ENCODE data around the gene HOXC5. TPM values are rescaled to one million over a fixed set of nuclear protein-coding genes. Genes with fewer than 3 reads are reported as not detected.

The HOXC5 gene
- total RNA-seq, 1 donor from 2014 or later: not detected

DNA sequence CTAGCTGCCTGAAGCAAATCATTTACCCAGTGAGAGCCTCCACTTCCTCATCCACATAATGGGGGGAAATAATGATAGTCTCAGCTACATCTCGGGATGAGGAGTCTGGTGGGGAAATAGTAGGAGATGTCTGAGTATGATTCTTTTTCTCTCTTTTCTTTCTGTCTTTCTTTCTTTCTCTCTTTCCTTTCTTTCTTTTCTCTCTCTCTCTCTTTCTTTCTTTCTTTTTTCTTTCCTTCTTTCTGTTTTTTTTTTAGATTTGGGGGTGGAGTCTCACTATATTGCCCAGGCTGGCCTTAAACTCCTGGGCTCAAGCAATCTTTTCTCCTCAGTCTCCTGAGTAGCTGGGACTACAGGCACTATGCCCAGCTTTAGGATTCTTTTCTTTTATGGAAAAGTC is 33.6 kb downstream of the HOXC5 start:
- CTCF ChIA-PET: interaction anchor here (1.0 kb wide), 1 partner anchor 125 kb away, joined by 3 read pairs; no protein-coding TSS in a partner anchor
- TF ChIP-seq CTCF (IDR thresholded peaks at IDR 0.05): no peak
- DNase-seq: no peak
- no peaks in the 10 kb centered on the region for H3K36me3 Mint-ChIP-seq (ENCODE audit: low read depth)
- intact Hi-C loops (cut with micrococcal nuclease): no loop called here
- H3K4me1 Mint-ChIP-seq: no peaks in the 10 kb centered on the region
- H3K9me3 Mint-ChIP-seq: no peaks in the 10 kb centered on the region
- peaks cover 45% of the 10 kb centered on the region for H3K27me3 Mint-ChIP-seq
- no peak overlapping the region for H3K27ac Mint-ChIP-seq
- POLR2A ChIA-PET: interaction anchor here (0.9 kb wide), 1 partner anchor 13 kb away, joined by 6 read pairs; the partner anchor contains the start of gene HOXC4
- no peak overlapping the region for H3K4me3 Mint-ChIP-seq
- no peak for ATAC-seq (ENCODE audit: low read depth)

GRCh38 chr12:54068418-54069070 is 35.7 kb downstream of the HOXC5 start:
- intact Hi-C loops (cut with micrococcal nuclease): no loop called here
- Mint-ChIP-seq H3K27me3 (peaks cover 36% of the 10 kb centered on the region), H3K4me1 (no peaks in the 10 kb centered on the region), H3K4me3 (no peak overlapping the region), H3K9me3 (no peaks in the 10 kb centered on the region), H3K27ac (no peak overlapping the region), H3K36me3 (ENCODE audit: low read depth) (no peaks in the 10 kb centered on the region)
- ChIA-PET POLR2A (no interaction called here), CTCF (no interaction called here)
- no peak for TF ChIP-seq CTCF (IDR thresholded peaks at IDR 0.05)
- DNase-seq (no peak), ATAC-seq (ENCODE audit: low read depth) (no peak)

- POLR2A ChIA-PET: no interaction called here
- intact Hi-C loops (cut with micrococcal nuclease): no loop called here
- H3K9me3 Mint-ChIP-seq: no peaks in the 10 kb centered on the region
- H3K27ac Mint-ChIP-seq: no peak overlapping the region
- no peak for DNase-seq
- ATAC-seq (ENCODE audit: low read depth): no peak
- H3K4me1 Mint-ChIP-seq: no peaks in the 10 kb centered on the region
- H3K4me3 Mint-ChIP-seq: no peak overlapping the region
- no peak for TF ChIP-seq CTCF (IDR thresholded peaks at IDR 0.05)
- CTCF ChIA-PET: no interaction called here
- peaks cover 26% of the 10 kb centered on the region for H3K27me3 Mint-ChIP-seq
- no peaks in the 10 kb centered on the region for H3K36me3 Mint-ChIP-seq (ENCODE audit: low read depth)
Observed at GRCh38 chr12:54071942-54072341, 39.1 kb downstream of the HOXC5 start.

- TF ChIP-seq CTCF (IDR thresholded peaks at IDR 0.05): no peak
- Mint-ChIP-seq H3K4me3 (no peak overlapping the region), H3K4me1 (no peaks in the 10 kb centered on the region), H3K9me3 (no peaks in the 10 kb centered on the region), H3K27me3 (peaks cover 18% of the 10 kb centered on the region), H3K27ac (no peak overlapping the region), H3K36me3 (ENCODE audit: low read depth) (no peaks in the 10 kb centered on the region)
- ChIA-PET CTCF (no interaction called here), POLR2A (no interaction called here)
- DNase-seq (no peak), ATAC-seq (ENCODE audit: low read depth) (no peak)
- intact Hi-C loops (cut with micrococcal nuclease): no loop called here
Observed at GRCh38 chr12:54074308-54074707, 41.5 kb downstream of the HOXC5 start.

- intact Hi-C loops (cut with micrococcal nuclease): no loop called here
- Mint-ChIP-seq H3K4me3 (no peak overlapping the region), H3K4me1 (peaks cover under 1% of the 10 kb centered on the region), H3K27me3 (peaks cover 16% of the 10 kb centered on the region), H3K27ac (no peak overlapping the region), H3K9me3 (no peaks in the 10 kb centered on the region), H3K36me3 (ENCODE audit: low read depth) (no peaks in the 10 kb centered on the region)
- ChIA-PET POLR2A (no interaction called here), CTCF (no interaction called here)
- no peak for TF ChIP-seq CTCF (IDR thresholded peaks at IDR 0.05)
- ATAC-seq (ENCODE audit: low read depth) (no peak), DNase-seq (no peak)
Observed at GRCh38 chr12:54075409-54075808, 42.6 kb downstream of the HOXC5 start.
